Esophagus squamous epithelium (tissue), 4 donors: ENCODE results near the gene GZMM.

ENCODE experiments used
- POLR2A ChIP-seq, 4 donors: fragments of 450-650 bp; IDR thresholded peaks; one replicate each; pipeline ENCODE4 v1.6.1; 2017; ENCODE audit warnings: antibody characterized with exemption in 4 of 4, mild to moderate bottlenecking in 4 of 4, moderate library complexity in 3 of 4
- TF ChIP-seq, protein P1 (sequence below), 6 experiments: fragments of 450-650 bp in 4 of 6; fragments of 200-600 bp in 2 of 6; sonication (generic) in 2 of 6; IDR thresholded peaks; one replicate each; pipeline ENCODE4 v1.5.1; 2016 to 2019; ENCODE audit warnings: antibody characterized with exemption in 6 of 6, mild to moderate bottlenecking in 4 of 6, moderate library complexity in 4 of 6

DNA sequence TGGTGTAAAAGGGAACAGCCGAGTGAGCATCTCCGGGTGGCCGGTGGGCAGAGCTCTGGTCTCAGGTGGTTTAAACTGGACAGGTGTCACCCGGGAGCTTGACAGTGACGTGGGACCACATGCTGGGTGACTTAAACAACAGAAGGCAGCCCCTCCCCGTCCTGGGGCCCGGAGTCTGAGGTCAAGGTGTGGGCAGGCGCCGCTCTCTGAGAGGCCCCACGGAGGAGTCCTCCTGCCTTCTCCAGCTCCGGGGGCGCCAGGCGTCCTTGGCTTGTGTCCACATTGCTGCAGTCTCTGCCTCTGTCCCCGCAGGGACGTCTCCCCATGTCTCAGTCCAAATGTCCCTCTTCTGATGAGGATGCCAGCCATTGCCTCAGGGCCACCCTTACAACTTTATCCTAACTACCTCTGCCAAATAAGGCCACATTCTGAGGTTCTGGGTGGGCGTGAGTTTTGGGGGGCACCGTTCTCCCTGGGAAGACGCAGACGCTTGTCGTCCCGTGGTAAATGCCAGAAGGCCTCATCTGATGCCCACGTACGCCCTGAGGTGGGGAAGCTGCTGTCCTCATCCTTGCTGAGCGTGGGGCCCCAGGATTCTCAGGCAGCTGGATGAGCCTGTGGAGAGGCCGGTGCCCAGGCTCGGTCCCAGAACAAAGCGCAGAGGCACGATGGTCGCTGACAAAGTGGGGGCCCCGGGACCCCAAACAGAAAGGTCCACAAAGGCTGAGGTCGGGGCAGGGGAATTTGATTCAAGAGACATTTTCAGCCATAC, 12.9 kb downstream of the GZMM start:
- TF ChIP-seq, protein P1, sequence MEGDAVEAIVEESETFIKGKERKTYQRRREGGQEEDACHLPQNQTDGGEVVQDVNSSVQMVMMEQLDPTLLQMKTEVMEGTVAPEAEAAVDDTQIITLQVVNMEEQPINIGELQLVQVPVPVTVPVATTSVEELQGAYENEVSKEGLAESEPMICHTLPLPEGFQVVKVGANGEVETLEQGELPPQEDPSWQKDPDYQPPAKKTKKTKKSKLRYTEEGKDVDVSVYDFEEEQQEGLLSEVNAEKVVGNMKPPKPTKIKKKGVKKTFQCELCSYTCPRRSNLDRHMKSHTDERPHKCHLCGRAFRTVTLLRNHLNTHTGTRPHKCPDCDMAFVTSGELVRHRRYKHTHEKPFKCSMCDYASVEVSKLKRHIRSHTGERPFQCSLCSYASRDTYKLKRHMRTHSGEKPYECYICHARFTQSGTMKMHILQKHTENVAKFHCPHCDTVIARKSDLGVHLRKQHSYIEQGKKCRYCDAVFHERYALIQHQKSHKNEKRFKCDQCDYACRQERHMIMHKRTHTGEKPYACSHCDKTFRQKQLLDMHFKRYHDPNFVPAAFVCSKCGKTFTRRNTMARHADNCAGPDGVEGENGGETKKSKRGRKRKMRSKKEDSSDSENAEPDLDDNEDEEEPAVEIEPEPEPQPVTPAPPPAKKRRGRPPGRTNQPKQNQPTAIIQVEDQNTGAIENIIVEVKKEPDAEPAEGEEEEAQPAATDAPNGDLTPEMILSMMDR (IDR thresholded peaks at IDR 0.05), result no peak
- no peak for TF ChIP-seq POLR2A (IDR thresholded peaks at IDR 0.05)
